COR-L47 (cell line): Measurements from ENCODE around the gene PRR15L.
"Not testable (repeated sequence)": the region's sequence is repeated elsewhere in the genome, so short reads cannot be mapped to it uniquely, and the experiment has no call there.

Experiments
- DNase-seq: peaks from one replicate; lab custom pipeline; 2025; lab: John Stamatoyannopoulos, UW

Gene PRR15L

GRCh38 chr17:47988445-47988844 lies 30.8 kb upstream of the PRR15L start:
- DNase-seq: not testable (repeated sequence)

DNA sequence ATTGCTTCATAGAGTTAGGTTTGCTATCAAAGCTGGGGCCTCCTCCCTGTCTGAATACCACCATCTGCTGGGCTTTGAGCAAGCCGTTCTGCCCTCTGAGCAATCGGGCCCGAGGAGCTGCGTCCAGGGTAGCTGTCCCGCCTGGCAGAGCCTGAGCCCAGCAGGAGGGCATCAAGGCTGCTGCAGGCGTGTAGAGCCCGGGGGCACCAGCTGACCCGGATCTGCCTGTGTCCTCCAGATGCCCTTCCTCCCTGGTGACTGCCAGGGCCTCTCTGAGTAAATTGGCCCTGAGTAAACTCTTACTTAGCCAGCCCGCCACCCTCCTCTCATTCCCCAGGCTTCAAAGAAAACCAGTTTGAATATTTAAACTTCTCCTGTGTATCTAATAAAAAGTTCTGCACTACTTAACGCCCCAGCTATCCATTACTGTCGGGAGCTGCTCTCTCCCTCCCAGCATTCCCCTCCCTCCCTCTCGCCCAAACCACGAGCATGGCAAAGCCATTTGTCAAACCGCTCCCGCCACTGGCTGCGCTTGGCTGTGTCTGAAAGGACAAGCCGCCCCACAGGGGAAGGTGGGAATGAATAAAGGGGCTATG lies 29.7 kb upstream of the PRR15L start:
- DNase-seq: no peak

DNA sequence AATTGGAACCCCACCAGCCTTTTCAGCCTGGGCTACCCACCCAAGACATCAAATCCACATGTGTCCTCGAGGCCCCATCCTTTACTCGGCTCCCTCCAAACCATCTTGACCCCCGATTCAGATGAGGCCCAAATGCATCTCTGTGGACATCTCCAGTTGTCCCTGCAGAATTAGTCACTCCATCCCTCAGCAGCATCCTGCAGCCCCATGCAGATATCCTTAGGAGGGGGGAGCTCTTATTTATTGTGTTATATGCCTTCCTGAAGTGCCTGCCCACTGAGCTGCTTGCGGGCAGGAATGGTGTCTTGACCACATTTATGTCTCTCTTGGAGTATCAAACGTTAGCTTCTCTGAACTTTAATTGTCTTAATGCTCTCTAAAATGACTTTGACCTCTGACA lies 28.8 kb upstream of the PRR15L start:
- no peak for DNase-seq

DNA sequence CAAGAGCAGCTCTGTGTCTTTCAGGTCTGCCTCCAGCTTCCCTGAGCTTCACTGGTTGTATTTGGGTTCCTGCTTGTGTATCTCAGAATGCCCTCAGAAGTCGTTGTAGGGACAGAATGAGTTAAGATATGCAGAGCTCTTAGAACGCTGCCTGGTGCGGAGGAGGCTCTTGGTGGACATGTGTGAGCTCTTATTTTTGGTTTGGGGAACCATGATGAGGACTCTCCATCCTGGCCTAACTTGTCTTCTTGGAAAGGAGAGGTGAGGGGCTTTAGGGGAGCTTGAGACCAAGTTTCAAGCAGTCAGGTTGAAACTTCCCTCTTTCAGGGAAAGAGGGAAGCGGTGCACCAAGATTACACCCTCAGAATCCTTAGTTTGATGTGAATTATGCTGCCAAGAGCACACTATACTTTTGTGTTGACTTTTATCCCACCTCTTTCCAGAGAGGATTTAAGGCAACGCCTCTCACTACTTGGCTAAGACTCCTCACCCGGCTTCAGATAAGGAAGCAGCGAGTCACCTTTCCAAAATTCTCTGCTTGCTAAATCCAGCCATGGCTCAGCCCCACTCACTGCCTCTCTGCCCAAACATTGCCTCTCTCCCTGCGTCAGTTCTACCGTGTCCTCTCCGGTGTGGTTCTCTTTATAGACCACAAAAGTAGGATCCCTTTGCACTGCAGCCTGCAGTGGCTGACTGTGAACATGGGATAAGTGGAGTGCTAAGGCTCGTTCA lies 26.0 kb upstream of the PRR15L start:
- DNase-seq: no peak

GRCh38 chr17:47982645-47983390 lies 25.1 kb upstream of the PRR15L start:
- DNase-seq: no peak

DNA sequence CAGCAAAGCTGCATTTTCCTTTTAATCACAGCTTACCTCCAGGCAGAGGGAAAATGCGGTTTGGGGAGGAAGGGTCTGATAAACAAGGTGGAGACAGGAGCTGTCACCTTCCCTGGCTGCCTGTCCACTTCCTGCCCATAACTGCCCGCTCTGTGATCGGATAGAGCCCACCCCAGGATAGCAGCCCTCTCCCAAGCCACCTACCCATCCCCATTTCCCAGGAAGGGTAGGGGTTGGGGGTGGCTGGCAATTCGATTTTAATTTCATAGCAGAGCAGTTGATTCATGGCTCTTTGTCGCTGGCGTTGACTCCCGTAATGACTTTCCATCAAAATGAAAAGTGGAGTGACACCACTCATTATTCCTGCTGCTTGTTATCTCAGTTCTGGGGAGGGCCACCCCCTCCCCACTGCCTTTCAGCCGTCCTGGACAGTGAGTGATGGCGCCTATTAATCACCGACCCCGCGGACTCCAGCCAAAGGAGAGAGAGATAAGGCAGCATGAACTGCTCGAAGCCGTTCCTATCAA lies 24.5 kb upstream of the PRR15L start:
- no peak for DNase-seq

GRCh38 chr17:47981462-47981861 lies 23.8 kb upstream of the PRR15L start:
- no peak for DNase-seq

DNA sequence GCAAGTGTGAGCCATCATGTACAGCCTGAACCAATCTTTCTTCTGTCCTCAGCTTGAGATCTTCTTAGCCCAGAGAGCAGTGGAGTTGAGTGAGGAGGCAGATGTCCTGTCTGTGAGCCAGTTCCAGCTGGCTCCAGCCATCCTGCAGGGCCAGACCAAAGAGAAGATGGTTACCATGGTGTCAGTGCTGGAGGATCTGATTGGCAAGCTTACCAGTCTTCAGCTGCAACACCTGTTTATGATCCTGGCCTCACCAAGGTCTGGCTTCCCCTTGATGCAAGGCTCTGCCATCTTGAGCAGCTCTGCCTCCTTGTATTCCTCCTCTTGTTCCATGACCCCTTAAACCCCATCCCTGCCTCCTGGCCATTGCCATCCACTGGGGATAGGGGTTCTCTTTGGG lies 22.9 kb upstream of the PRR15L start:
- peak; percentile 61 for DNase-seq

DNA sequence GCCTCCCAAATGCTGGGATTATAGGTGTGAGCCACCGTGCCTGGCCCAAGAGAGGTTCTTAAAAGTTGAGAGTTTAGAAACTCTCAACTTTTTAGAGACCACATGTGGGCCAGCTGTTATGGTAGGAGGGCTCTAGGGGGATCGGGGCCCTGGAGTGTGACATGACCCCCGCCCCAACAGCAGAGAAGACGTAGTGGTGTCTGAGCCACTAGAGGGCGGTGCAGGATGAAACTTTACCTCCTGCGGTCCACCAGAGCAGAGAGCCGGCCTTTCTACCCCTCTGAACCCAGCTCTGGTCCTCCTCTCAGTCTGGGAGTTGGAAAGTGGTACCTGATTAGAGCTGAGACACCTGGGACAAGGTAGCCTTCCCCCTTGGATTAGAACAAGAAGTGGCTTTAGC lies 20.6 kb upstream of the PRR15L start:
- peak; percentile 66 for DNase-seq

GRCh38 chr17:47975823-47976205 lies 18.1 kb upstream of the PRR15L start:
- DNase-seq: no peak

- no peak for DNase-seq
Measured at GRCh38 chr17:47975189-47975822, 17.6 kb upstream of the PRR15L start.

DNA sequence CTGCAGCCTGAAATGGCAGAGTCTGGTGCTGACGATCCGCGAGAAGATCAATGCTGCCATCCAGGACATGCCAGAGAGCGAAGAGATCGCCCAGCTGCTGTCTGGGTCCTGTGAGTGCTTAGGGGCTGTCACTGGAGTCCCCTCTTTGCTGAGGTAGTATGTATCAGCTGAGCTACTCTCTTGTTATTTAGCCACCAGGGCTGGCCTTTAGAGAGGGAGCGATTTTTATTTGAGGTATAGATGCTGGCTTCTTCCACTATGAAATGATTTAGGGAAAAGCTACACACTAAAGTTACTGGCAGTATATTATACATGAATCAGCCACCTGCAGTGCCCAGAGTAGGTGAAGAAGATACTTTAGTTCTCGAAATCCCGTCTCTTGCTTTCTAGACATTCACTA lies 15.9 kb upstream of the PRR15L start:
- no peak for DNase-seq

- peak; percentile 100 for DNase-seq
Measured at GRCh38 chr17:47970725-47971499, 13.2 kb upstream of the PRR15L start, which contains the start of gene CDK5RAP3. CDK5RAP3 (plus strand) TSS chr17:47971113; CDS start chr17:47971147, 34 bp downstream.

DNA sequence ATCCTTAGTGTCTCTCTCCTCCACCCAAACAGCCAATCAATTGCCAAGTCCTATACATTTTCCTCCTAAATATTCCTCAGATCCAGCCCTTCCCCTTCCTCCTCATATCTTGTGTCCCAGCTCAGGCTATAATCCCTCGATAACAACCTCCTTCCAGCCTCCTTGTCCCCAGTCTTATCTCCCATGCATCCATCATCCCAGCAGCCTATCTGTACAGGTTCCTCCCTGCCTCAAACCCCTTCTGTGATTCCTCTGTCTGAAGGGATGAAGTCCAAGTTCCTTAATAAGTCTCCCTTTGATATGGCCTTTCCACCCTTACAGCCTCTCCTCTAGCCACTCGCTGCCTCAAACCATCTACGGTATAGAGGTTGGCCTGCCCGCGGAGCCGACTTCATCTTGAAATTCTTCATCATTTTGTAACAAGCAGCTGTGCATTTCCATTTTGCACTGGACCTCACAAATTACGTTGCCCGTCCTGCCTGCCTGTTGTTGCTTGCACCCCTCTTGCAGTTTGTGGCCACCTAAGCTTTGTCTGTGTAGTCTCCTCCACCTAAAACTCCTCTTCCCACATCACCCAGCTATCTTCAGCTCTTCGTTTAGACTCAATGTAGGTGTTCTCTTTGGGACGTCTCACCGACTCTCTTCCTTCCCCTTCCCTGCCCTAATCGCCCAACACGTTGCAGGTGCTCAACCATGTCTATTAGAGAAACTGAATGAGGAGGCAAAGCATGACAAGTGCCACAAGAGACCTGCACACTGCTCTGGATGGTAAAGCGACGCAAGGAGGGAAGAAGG lies 12.4 kb upstream of the PRR15L start:
- DNase-seq: no peak

GRCh38 chr17:47968836-47969235 lies 11.2 kb upstream of the PRR15L start:
- no peak for DNase-seq

- DNase-seq: no peak
Measured at GRCh38 chr17:47967607-47968252, 10.0 kb upstream of the PRR15L start.

DNA sequence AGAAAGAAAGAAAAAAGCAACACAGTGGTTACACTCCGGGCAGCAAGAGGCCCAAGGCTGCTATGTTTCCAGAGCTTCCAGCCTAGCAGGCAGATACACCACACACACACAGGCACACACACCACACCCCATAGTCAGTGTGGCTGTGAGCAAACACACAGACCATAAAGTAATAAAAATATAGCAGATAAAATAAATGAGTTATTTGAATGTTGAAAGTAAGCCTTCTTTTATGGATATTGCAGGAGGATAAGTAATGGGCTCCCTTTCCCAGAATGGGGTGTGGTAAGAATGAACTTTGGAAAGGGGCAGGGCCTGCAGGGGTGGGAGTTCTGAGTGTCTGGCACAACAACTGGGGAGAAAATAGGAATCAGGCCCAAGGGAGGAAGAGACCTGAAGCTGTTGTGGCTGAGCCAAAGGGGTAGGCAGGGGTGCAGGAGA lies 8.4 kb upstream of the PRR15L start:
- no peak for DNase-seq

- DNase-seq: no peak
Measured at GRCh38 chr17:47964856-47965255, 7.2 kb upstream of the PRR15L start.

DNA sequence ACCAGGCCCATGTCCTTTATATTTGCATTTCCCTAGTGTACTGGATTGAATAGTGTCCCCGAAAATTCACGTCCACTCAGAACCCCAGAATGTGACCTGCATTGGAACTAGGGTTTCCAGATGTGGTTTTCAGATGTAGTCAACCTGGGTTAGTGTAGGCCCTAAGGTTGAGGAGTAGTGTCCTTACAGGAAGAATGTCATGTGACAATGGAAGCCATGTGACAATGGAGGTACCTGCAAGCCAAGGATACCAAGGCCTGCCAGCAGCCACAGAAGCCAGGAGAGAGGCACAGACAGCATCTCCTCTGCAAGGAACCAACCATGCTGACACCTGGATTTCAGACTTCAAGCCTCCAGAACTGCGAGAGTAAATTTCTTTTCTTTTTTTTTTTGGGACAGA lies 5.2 kb upstream of the PRR15L start:
- DNase-seq: no peak

GRCh38 chr17:47961406-47961805 lies 3.7 kb upstream of the PRR15L start:
- no peak for DNase-seq
